RWPE1 (cell line): ENCODE measurements around the gene PDE11A.

Experiments
- CTCF ChIA-PET: fragments of 350-600 bp; sonication (Branson Sonifier 250); formaldehyde crosslinking; extraction: SDS; loops from one replicate; lab custom pipeline; 2021; lab: Yijun Ruan, JAX
- POLR2A ChIA-PET: fragments of 400-600 bp; formaldehyde crosslinking; extraction: SDS; loops from one replicate; lab custom pipeline; 2020; ENCODE audit warnings: antibody characterized with exemption; ENCODE audit not compliant: low non-redundant PET; lab: Yijun Ruan, JAX
- DNase-seq: peaks from one replicate; pipeline ENCODE4 v3.0.0; 2012; ENCODE audit warnings: low spot score
- H3K27ac ChIP-seq: fragments of 450-650 bp; 2 replicates; pipeline ENCODE4 v1.5.1; 2017
- CTCF ChIP-seq: fragments of 450-650 bp; conservative IDR thresholded peaks from 2 replicates; pipeline ENCODE4 v1.5.1; 2017; ENCODE audit warnings: low read depth, mild to moderate bottlenecking

The PDE11A gene

GRCh38 chr2:177679611-177680605 lies 392.7 kb downstream of the PDE11A start:
- H3K27ac ChIP-seq, result no peak overlapping the region
- no peak for DNase-seq
- CTCF ChIA-PET, result no interaction called here
- POLR2A ChIA-PET, result no interaction called here
- no peak for TF ChIP-seq CTCF

DNA sequence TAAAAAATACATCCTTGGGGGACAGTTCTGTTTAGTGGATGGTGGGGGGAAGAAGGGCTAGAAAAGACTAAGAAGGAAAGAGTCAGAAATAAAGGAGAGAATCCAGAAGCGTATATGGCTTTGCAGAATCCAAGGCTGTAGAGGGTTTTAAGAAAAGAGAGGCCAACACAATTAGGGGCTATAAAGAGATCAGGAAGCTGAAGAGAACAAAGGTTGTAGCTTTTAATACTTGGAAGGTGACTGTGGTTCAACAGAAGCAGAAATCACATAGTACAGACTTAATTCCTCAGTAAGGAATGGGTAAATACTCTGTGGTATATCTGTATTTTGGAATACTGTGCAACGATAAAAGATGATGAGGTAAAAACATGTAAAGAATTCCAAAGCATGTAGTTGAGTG lies 393.6 kb downstream of the PDE11A start:
- ChIA-PET CTCF (interaction anchor here (0.6 kb wide), 2 partner anchors 15 to 29 kb away, joined by 4 to 5 read pairs; no protein-coding TSS in a partner anchor), POLR2A (no interaction called here)
- no peak overlapping the region for H3K27ac ChIP-seq
- DNase-seq, result no peak
- no peak for TF ChIP-seq CTCF

- CTCF ChIA-PET, result no interaction called here
Measured at GRCh38 chr2:177676636-177677035, 395.9 kb downstream of the PDE11A start.

GRCh38 chr2:177675825-177676224 lies 396.8 kb downstream of the PDE11A start:
- no peak for DNase-seq
- H3K27ac ChIP-seq, result no peak overlapping the region
- POLR2A ChIA-PET, result no interaction called here
- no peak for TF ChIP-seq CTCF
- CTCF ChIA-PET, result no interaction called here

More at GRCh38 chr2:177676636-177677035, 395.9 kb downstream of the PDE11A start:
- TF ChIP-seq CTCF, result no peak
- H3K27ac ChIP-seq, result no peak overlapping the region
- POLR2A ChIA-PET, result no interaction called here
- no peak for DNase-seq

- no peak for TF ChIP-seq CTCF
- CTCF ChIA-PET, result no interaction called here
- no peak for DNase-seq
- no peak overlapping the region for H3K27ac ChIP-seq
- POLR2A ChIA-PET, result no interaction called here
Measured at GRCh38 chr2:177675350-177675821, 397.2 kb downstream of the PDE11A start.

GRCh38 chr2:177673602-177674595 lies 398.7 kb downstream of the PDE11A start:
- no peak for TF ChIP-seq CTCF
- ChIA-PET CTCF (no interaction called here), POLR2A (no interaction called here)
- no peak overlapping the region for H3K27ac ChIP-seq
- DNase-seq, result no peak
